Measurements from ENCODE around the gene RASGEF1C. TPM values are rescaled to one million over a fixed set of nuclear protein-coding genes. Genes with fewer than 3 reads are reported as not detected.

RASGEF1C gene
- total RNA-seq, 6 experiments from 2014 or later, result 0.64 TPM; not detected in 5

DNA sequence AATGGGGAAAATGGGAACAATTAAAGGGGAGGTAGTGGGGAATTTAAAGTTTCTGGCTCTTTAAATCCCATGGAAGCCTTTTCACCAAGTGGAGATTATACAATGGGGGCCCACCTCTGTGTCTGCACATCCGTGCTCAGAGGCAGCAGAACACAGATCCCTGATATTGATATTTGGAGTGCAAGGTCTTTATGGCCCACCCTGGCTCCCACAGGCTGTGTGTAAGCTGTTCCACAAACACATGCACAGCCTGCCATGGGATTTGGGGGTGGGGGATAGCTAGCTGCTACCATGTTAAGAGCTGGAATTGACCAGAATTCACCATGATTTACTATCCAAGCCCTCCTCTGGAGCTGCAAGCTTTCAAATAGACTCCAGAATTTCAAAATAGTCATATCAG is 55.9 kb downstream of the RASGEF1C start:
- WGBS (ENCODE audit: insufficient coverage, low coverage, low lambda C conversion rate, missing lambda C conversion rate), result 0% methylated on average over 1 of the region's 1 CpG
- no peak for DNase-seq
- Histone ChIP-seq H3K27ac (no peak overlapping the region), H3K4me1 (no peaks in the 10 kb centered on the region), H3K27me3 (no peaks in the 10 kb centered on the region), H3K36me3 (no peaks in the 10 kb centered on the region), H3K4me3 (no peak overlapping the region), H3K9me3 (no peaks in the 10 kb centered on the region)
- intact Hi-C loops (cut with DNase I), result no loop called here
- no peak for TF ChIP-seq POLR2A (IDR thresholded peaks at IDR 0.05)
- TF ChIP-seq, protein P1, sequence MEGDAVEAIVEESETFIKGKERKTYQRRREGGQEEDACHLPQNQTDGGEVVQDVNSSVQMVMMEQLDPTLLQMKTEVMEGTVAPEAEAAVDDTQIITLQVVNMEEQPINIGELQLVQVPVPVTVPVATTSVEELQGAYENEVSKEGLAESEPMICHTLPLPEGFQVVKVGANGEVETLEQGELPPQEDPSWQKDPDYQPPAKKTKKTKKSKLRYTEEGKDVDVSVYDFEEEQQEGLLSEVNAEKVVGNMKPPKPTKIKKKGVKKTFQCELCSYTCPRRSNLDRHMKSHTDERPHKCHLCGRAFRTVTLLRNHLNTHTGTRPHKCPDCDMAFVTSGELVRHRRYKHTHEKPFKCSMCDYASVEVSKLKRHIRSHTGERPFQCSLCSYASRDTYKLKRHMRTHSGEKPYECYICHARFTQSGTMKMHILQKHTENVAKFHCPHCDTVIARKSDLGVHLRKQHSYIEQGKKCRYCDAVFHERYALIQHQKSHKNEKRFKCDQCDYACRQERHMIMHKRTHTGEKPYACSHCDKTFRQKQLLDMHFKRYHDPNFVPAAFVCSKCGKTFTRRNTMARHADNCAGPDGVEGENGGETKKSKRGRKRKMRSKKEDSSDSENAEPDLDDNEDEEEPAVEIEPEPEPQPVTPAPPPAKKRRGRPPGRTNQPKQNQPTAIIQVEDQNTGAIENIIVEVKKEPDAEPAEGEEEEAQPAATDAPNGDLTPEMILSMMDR (IDR thresholded peaks at IDR 0.05), result no peak
- ATAC-seq, result no peak

DNA sequence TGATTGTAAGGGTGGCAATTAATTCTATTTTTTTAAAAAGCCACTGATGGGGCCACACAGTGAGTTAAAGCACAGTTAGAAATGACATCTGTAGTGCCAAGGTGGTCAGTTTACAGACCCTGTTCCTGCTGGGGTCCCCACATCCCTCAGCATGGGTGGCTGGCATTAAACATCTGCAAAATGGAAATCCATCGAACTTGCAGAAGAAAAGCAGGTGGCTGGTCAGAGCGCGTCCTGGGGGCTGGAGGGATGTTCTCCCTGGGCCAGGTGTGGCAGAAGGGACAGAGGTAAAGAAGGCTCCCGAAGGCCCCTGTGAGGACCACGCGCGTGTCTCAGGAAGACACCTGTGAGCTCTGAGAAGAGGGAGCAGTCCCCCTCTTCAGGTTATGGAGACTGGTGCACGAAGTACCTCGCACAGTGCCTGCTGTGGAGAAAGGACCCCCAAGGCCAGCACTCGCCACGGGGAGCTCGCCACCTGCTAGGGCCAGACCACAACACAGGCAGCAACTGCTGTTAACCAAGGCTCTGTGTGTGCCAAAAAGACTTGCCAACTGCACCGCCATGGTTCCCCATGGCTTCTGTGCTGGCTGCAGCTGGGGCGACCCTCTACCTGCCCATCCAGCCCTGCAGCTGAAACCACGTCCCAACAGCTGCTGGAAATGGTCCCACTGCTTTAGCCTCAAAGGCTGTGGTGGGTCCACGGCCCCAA is 65.2 kb downstream of the RASGEF1C start:
- Histone ChIP-seq H3K9me3 (no peaks in the 10 kb centered on the region), H3K4me3 (no peak overlapping the region), H3K4me1 (no peaks in the 10 kb centered on the region), H3K27me3 (no peaks in the 10 kb centered on the region), H3K36me3 (no peaks in the 10 kb centered on the region), H3K27ac (no peak overlapping the region)
- intact Hi-C loops (cut with DNase I), result no loop called here
- DNase-seq (peak in 1 of 3 donors; percentile 36), ATAC-seq (no peak)
- WGBS (ENCODE audit: insufficient coverage, low coverage, low lambda C conversion rate, missing lambda C conversion rate), result 55% methylated on average over 4 of the region's 16 CpGs
- TF ChIP-seq, protein P1 (IDR thresholded peaks at IDR 0.05), result no peak
- TF ChIP-seq POLR2A (IDR thresholded peaks at IDR 0.05), result no peak

DNA sequence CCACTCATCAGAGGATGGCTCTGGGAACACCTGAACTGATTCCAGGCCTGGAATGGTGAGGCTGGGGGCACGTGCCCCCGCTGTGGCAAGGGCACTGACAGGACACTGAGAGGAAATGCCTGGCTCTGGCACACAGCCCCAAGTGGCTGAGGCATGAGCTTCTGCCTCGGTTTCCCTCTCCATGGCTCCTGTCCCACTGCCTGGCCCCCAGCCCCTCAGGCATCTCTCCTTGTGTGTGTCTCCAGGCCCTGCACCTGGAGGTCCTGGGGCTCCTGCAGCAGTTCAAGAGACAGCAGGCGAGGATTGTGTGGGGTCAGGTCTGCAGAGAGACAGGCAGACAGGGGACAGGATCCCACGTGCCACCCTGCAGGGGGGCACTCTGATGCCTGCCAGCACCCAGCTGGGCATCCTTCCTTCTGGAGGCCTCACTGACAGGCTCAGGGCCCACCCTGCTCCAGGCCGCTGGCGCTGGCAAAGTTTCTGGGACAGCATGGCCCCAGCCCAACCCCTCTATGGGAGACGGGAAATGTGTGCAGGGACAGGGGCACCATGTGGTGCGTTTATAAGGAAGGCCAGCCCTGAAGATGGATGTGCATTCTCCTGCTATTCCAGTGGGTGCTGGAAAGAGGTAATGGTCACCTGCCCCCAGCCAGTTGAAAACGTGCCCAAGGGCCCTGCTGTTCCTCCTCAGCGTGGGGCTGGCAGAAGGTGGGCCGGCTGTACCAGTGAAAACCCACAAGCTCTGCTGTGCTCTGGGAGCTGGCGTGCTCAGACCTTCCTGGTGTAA is 66.0 kb downstream of the RASGEF1C start:
- Histone ChIP-seq H3K27ac (no peak overlapping the region), H3K4me3 (no peak overlapping the region), H3K36me3 (no peaks in the 10 kb centered on the region), H3K9me3 (no peaks in the 10 kb centered on the region), H3K27me3 (no peaks in the 10 kb centered on the region), H3K4me1 (no peaks in the 10 kb centered on the region)
- TF ChIP-seq POLR2A (IDR thresholded peaks at IDR 0.05), result no peak
- TF ChIP-seq, protein P1 (IDR thresholded peaks at IDR 0.05), result no peak
- DNase-seq (peak in 1 of 3 donors; percentile 43), ATAC-seq (no peak)
- WGBS (ENCODE audit: insufficient coverage, low coverage, low lambda C conversion rate, missing lambda C conversion rate), result 20% methylated on average over 1 of the region's 13 CpGs
- intact Hi-C loops (cut with DNase I), result no loop called here

DNA sequence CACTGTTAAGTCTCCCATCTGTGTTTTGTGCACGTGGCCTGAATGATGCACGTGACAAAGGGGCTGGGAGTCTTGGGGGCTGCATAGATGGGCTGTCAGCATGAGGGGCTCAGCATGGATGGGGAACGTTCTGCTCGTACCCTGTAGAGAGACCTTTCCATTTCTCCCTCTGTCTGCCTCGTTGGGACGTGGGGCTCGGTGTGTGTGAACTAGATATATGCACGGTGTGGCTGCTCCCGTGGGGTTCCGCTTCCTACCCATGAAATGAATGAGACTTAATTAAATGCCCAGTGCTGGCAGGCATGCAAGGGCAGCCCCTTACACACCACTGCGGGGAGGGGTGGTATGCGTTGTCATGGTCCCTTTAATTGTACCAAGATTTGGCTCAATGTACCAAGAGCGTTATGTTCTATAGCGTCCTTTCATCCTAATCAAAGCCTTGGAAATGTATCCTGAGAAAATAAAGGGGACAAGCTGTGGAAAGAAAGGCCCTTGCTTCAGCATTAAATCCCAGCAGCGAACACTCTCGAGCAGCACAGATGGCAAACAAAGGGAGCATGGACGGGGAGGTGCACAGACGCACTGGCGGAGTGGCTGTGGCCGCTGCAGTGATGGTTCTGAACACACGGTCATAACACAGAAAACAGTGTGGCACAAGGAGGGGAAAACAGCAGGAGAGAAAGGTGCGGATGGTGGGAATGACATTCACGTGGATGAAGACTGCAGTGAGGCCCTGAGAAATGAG is 66.8 kb downstream of the RASGEF1C start:
- no peak for TF ChIP-seq POLR2A (IDR thresholded peaks at IDR 0.05)
- TF ChIP-seq, protein P1 (IDR thresholded peaks at IDR 0.05), result no peak
- intact Hi-C loops (cut with DNase I), result no loop called here
- ATAC-seq (no peak), DNase-seq (peak in 1 of 3 donors; percentile 31)
- Histone ChIP-seq H3K4me3 (no peak overlapping the region), H3K36me3 (no peaks in the 10 kb centered on the region), H3K4me1 (no peaks in the 10 kb centered on the region), H3K9me3 (no peaks in the 10 kb centered on the region), H3K27me3 (no peaks in the 10 kb centered on the region), H3K27ac (no peak overlapping the region)
- WGBS (ENCODE audit: insufficient coverage, low coverage, low lambda C conversion rate, missing lambda C conversion rate), result 56% methylated on average over 21 of the region's 23 CpGs
